SHP77 (cell line): Measurements from ENCODE around the gene OPRL1.
A peak's percentile ranks its signal among the peaks of the same experiment; 100 is the strongest.

ENCODE experiments used
- DNase-seq, 2 experiments: peaks; one replicate each; lab custom pipeline; 2025; lab: John Stamatoyannopoulos, UW

The OPRL1 gene

GRCh38 chr20:64080013-64080812 lies at the start of gene OPRL1:
Gene OPRL1 (plus strand): TSS chr20:64080082. CDS start chr20:64092721, 12,639 bp downstream.
- no peak for DNase-seq

- DNase-seq = no peak
Observed at GRCh38 chr20:64030371-64031134, 49.3 kb upstream of the OPRL1 start.

- no peak for DNase-seq
Observed at GRCh38 chr20:64031822-64032314, 48.0 kb upstream of the OPRL1 start.

GRCh38 chr20:64032706-64033624 lies 46.9 kb upstream of the OPRL1 start:
- no peak for DNase-seq

GRCh38 chr20:64033981-64034493 lies 45.8 kb upstream of the OPRL1 start:
- no peak for DNase-seq

GRCh38 chr20:64035066-64035932 lies 44.6 kb upstream of the OPRL1 start:
- DNase-seq = no peak

GRCh38 chr20:64035933-64036345 lies 43.9 kb upstream of the OPRL1 start, which contains the start of gene C20orf204:
Gene C20orf204 (plus strand): TSS chr20:64036182. CDS start chr20:64036324, 142 bp downstream.
- DNase-seq = no peak

- DNase-seq = no peak
Observed at GRCh38 chr20:64036346-64037198, 43.3 kb upstream of the OPRL1 start.

GRCh38 chr20:64037199-64037497 lies 42.7 kb upstream of the OPRL1 start:
- no peak for DNase-seq

GRCh38 chr20:64037498-64038213 lies 42.2 kb upstream of the OPRL1 start:
- no peak for DNase-seq

- peak in 1 of 2 experiments; percentile 64 for DNase-seq
Observed at GRCh38 chr20:64038224-64038564, 41.7 kb upstream of the OPRL1 start.

GRCh38 chr20:64038565-64039292 lies 41.2 kb upstream of the OPRL1 start:
- DNase-seq = peak; percentile 79 to 87

GRCh38 chr20:64039293-64040160 lies 40.4 kb upstream of the OPRL1 start:
- no peak for DNase-seq

GRCh38 chr20:64040231-64041039 lies 39.4 kb upstream of the OPRL1 start:
- DNase-seq = no peak

GRCh38 chr20:64041040-64041780 lies 38.7 kb upstream of the OPRL1 start:
- no peak for DNase-seq

GRCh38 chr20:64041781-64042053 lies 38.2 kb upstream of the OPRL1 start:
- DNase-seq = no peak
